Stimulated activated CD4-positive, alpha-beta T cell treated with anti-CD3 and anti-CD28 coated beads, Interleukin-4, amount 100 ng/mL, for 48 hours (primary cell): ENCODE results near the gene SIGLEC11.

Source experiments
- DNase-seq, 2 donors: peaks; one replicate each; pipeline ENCODE4 v3.0.0-alpha.2; 2020; ENCODE audit warnings: low read depth in 2 of 2

The SIGLEC11 gene

DNA sequence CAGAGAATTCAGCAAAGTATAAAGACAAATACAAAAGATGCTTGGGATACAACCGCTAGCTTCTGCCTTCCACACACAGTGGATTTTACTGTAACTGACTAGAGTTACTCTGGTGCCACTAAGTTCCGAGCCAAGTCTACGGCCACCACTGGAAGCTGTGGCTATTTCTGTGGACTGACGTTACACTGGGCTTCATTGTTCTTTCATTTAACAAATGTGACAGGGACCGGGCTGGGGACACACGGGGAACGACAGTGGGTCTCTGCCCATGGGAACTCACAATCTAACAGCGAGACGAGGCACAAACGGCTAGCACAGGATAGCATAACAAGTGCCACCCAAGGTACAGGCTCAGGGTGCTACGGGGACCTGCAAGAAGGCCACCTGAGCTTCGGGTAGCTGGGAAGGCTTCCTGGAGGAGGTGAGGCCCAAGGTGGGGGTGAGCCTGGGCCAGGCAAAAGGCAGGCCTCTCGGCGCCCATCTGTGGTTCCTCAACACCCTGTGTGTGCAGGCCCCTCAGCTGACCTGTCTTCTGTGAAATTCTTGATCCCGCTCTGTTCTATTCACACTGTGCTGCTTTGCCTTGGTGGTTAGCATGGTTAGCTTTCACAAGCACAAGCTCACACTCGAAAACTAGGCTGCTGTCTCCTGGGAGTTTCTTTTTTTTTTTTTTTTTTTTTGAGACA, 54.0 kb downstream of the SIGLEC11 start:
- DNase-seq, result no peak

DNA sequence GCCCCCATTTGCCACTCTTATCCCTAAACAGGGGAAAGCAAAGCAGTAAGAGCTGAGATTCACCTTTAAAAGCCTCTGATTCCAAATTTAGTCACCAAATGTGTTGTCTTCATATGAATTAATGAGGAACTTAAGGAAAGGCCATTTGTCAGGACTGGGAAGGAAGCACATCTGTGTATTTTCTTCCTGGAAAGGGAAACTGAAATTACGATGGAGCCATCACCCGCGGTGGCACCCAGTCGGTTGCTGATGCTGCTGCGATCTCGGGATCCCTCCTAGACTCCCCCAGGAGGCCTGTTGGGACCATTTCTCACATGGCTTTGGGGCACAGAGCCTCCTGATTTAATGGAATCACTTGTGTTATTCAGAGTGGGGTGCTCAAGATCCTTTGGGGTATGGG, 56.8 kb downstream of the SIGLEC11 start:
- no peak for DNase-seq
